ENCODE measurements around the gene LCE7A. TPM values are rescaled to one million over a fixed set of nuclear protein-coding genes. Genes with fewer than 3 reads are reported as not detected.

Gene LCE7A
- total and polyA plus RNA-seq, 4 donors: not detected

- Histone ChIP-seq H3K9me3 (ENCODE audit: control insufficient read depth in 4 of 4, low read length in 3 of 4) (no peaks in the 10 kb centered on the region), H3K4me3 (ENCODE audit: low read depth in 1 of 3, low read length in 3 of 3) (no peak overlapping the region), H3K4me1 (ENCODE audit: control insufficient read depth in 4 of 4, insufficient read depth in 4 of 4, low read length in 3 of 4) (peaks cover 1 to 30% (median 15%) of the 10 kb centered on the region in 4 donors), H3K27me3 (ENCODE audit: control insufficient read depth in 4 of 4, insufficient read depth in 4 of 4, low read length in 3 of 4) (no peaks in the 10 kb centered on the region), H3K36me3 (ENCODE audit: control insufficient read depth in 4 of 4, insufficient read depth in 3 of 4, low read depth in 1 of 4, low read length in 3 of 4) (no peaks in the 10 kb centered on the region), H3K9ac (ENCODE audit: low read depth in 1 of 2, low read length in 2 of 2) (no peak overlapping the region), H3K27ac (ENCODE audit: low read depth in 1 of 2, low read length in 2 of 2) (no peak overlapping the region)
- no peak for DNase-seq (ENCODE audit: low spot score)
- TF ChIP-seq GABPA (IDR thresholded peaks at IDR 0.05 in 1 of 2, conservative IDR thresholded peaks at IDR 0.05 in 1 of 2) (no peak), SP1 (IDR thresholded peaks at IDR 0.05) (no peak), CTCF (IDR thresholded peaks at IDR 0.05; ENCODE audit: low read depth, low read length, missing input control) (no peak), JUND (IDR thresholded peaks at IDR 0.05) (peak in 1 of 2 donors; percentile 61), YY1 (IDR thresholded peaks at IDR 0.05) (peak; percentile 68), MAX (IDR thresholded peaks at IDR 0.05) (no peak), EGR1 (IDR thresholded peaks at IDR 0.05; ENCODE audit: low read depth in 2 of 2) (no peak), RXRA (IDR thresholded peaks at IDR 0.05) (peak; percentile 46 to 93), REST (IDR thresholded peaks at IDR 0.05) (no peak), RAD21 (IDR thresholded peaks at IDR 0.05) (no peak), ZBTB33 (IDR thresholded peaks at IDR 0.05) (no peak), HNF4A (conservative IDR thresholded peaks at IDR 0.05) (peak; percentile 83 to 95), HNF4G (IDR thresholded peaks at IDR 0.05) (no peak), FOXA2 (IDR thresholded peaks at IDR 0.05) (peak; percentile 26)
Observed at GRCh38 chr1:152879559-152880198, 19.9 kb downstream of the LCE7A start.

- Histone ChIP-seq H3K4me1 (ENCODE audit: control insufficient read depth in 4 of 4, insufficient read depth in 4 of 4, low read length in 3 of 4) (peaks cover 2 to 34% (median 15%) of the 10 kb centered on the region in 4 donors), H3K9me3 (ENCODE audit: control insufficient read depth in 4 of 4, low read length in 3 of 4) (no peaks in the 10 kb centered on the region), H3K4me3 (ENCODE audit: low read depth in 1 of 3, low read length in 3 of 3) (no peak overlapping the region), H3K27me3 (ENCODE audit: control insufficient read depth in 4 of 4, insufficient read depth in 4 of 4, low read length in 3 of 4) (no peaks in the 10 kb centered on the region), H3K9ac (ENCODE audit: low read depth in 1 of 2, low read length in 2 of 2) (no peak overlapping the region), H3K36me3 (ENCODE audit: control insufficient read depth in 4 of 4, insufficient read depth in 3 of 4, low read depth in 1 of 4, low read length in 3 of 4) (no peaks in the 10 kb centered on the region), H3K27ac (ENCODE audit: low read depth in 1 of 2, low read length in 2 of 2) (no peak overlapping the region)
- TF ChIP-seq CTCF (IDR thresholded peaks at IDR 0.05; ENCODE audit: low read depth, low read length, missing input control): no peak
- no peak for TF ChIP-seq ATF3 (IDR thresholded peaks at IDR 0.05)
- no peak for TF ChIP-seq SP1 (IDR thresholded peaks at IDR 0.05)
- TF ChIP-seq RAD21 (IDR thresholded peaks at IDR 0.05): no peak
- TF ChIP-seq EGR1 (IDR thresholded peaks at IDR 0.05; ENCODE audit: low read depth in 2 of 2): no peak
- TF ChIP-seq ZBTB33 (IDR thresholded peaks at IDR 0.05): no peak
- TF ChIP-seq YY1 (IDR thresholded peaks at IDR 0.05): no peak
- 84% methylated on average over 4 of the region's 4 CpGs for WGBS
- no peak for DNase-seq (ENCODE audit: low spot score)
Observed at GRCh38 chr1:152880316-152880715, 20.5 kb downstream of the LCE7A start.
